ENCODE results near the gene AKR7A3. TPM values are rescaled to one million over a fixed set of nuclear protein-coding genes. Genes with fewer than 3 reads are reported as not detected.

The AKR7A3 gene
- total and polyA plus RNA-seq, 11 donors, result 0.12 to 0.36 (median 0.20) TPM; not detected in 5

- ATAC-seq (no peak), DNase-seq (no peak)
- Histone ChIP-seq H3K9me3 (no peaks in the 10 kb centered on the region), H3K4me3 (no peak overlapping the region), H3K36me3 (peaks cover 0 to 43% (median 31%) of the 10 kb centered on the region in 9 donors), H3K27me3 (no peaks in the 10 kb centered on the region), H3K27ac (no peak overlapping the region), H3K4me1 (peaks cover 0 to 12% (median 0%) of the 10 kb centered on the region in 12 donors)
- TF ChIP-seq POLR2A (IDR thresholded peaks at IDR 0.05) (no peak), CTCF (IDR thresholded peaks at IDR 0.05) (no peak)
- intact Hi-C loops (cut with DNase I), result loop anchor here in 1 of 10 donors (10.0 kb wide), 1 partner anchor 414 kb away; the partner anchor contains the start of gene ALDH4A1
- 82 to 94% (median 89%) methylated on average over 3 of the region's 3 CpGs for WGBS, 4 donors
Measured at GRCh38 chr1:19319196-19319595, 30.6 kb upstream of the AKR7A3 start.

- TF ChIP-seq CTCF (IDR thresholded peaks at IDR 0.05), result no peak
- TF ChIP-seq POLR2A (IDR thresholded peaks at IDR 0.05), result no peak
- peak in 1 of 5 donors; percentile 49 for DNase-seq
- H3K36me3 ChIP-seq, result peaks cover 0 to 33% (median 23%) of the 10 kb centered on the region in 9 donors
- intact Hi-C loops (cut with DNase I), result loop anchor here in 1 of 10 donors (10.0 kb wide), 1 partner anchor 413 kb away; the partner anchor contains the start of gene ALDH4A1
- no peak overlapping the region for H3K27ac ChIP-seq
- no peaks in the 10 kb centered on the region for H3K27me3 ChIP-seq
- 80 to 85% (median 82%) methylated on average over 10 to 13 of the region's 13 CpGs for WGBS, 4 donors
- peaks cover 0 to 24% (median 10%) of the 10 kb centered on the region in 12 donors for H3K4me1 ChIP-seq
- no peak overlapping the region for H3K4me3 ChIP-seq
- ATAC-seq, result no peak
- H3K9me3 ChIP-seq, result no peaks in the 10 kb centered on the region
Measured at GRCh38 chr1:19317126-19317910, 28.7 kb upstream of the AKR7A3 start.

GRCh38 chr1:19315378-19316198 is 27.0 kb upstream of the AKR7A3 start:
- Histone ChIP-seq H3K4me3 (no peak overlapping the region), H3K9me3 (no peaks in the 10 kb centered on the region), H3K36me3 (peaks cover 0 to 23% (median 18%) of the 10 kb centered on the region in 9 donors), H3K27ac (no peak overlapping the region), H3K27me3 (no peaks in the 10 kb centered on the region), H3K4me1 (peaks cover 0 to 34% (median 18%) of the 10 kb centered on the region in 12 donors)
- WGBS, 4 donors, result 73 to 82% (median 76%) methylated on average over 16 to 17 of the region's 17 CpGs
- intact Hi-C loops (cut with DNase I), result loop anchor here in 1 of 10 donors (10.0 kb wide), 1 partner anchor 411 kb away; the partner anchor contains the start of gene ALDH4A1
- TF ChIP-seq POLR2A (IDR thresholded peaks at IDR 0.05) (no peak), CTCF (IDR thresholded peaks at IDR 0.05) (no peak)
- DNase-seq (peak in 1 of 5 donors; percentile 49), ATAC-seq (no peak)
